MCF 10A (cell line): ENCODE measurements around the gene XAGE3. TPM values are rescaled to one million over a fixed set of nuclear protein-coding genes. Genes with fewer than 3 reads are reported as not detected.
"Not testable (repeated sequence)": the region's sequence is repeated elsewhere in the genome, so short reads cannot be mapped to it uniquely, and the experiment has no call there.

Experiments
- BruUV-seq: library from RNA; stranded (reverse); fragments of 400-500 nt; replicated peaks from 2 replicates; lab custom pipeline; 2021; lab: Mats Ljungman, UMichigan
- CTCF ChIA-PET: fragments of 300-600 bp; sonication (Branson Sonifier 250); formaldehyde crosslinking; extraction: SDS; loops from one replicate; lab custom pipeline; 2021; ENCODE audit warnings: antibody characterized with exemption, inconsistent platforms; lab: Yijun Ruan, JAX
- POLR2A ChIA-PET: fragments of 300-600, 350-650 bp; sonication (Branson Sonifier 250); formaldehyde crosslinking; extraction: SDS; loops from one replicate; lab custom pipeline; 2020; ENCODE audit warnings: antibody characterized with exemption, inconsistent platforms; lab: Yijun Ruan, JAX
- DNase-seq: peaks from one replicate; pipeline ENCODE4 v3.0.0-alpha.2; 2018; ENCODE audit not compliant: unreplicated experiment
- H3K27ac Mint-ChIP-seq: one replicate; pipeline ENCODE4 v1.8.0; 2022; ENCODE audit warnings: mild to moderate bottlenecking, low read depth, mixed read lengths; ENCODE audit not compliant: unreplicated experiment
- H3K27me3 Mint-ChIP-seq: one replicate; pipeline ENCODE4 v1.8.0; 2022; ENCODE audit warnings: mixed read lengths; ENCODE audit not compliant: insufficient read depth, unreplicated experiment
- H3K36me3 Mint-ChIP-seq: one replicate; pipeline ENCODE4 v1.8.0; 2022; ENCODE audit warnings: mild to moderate bottlenecking, moderate library complexity, mixed read lengths; ENCODE audit not compliant: insufficient read depth, unreplicated experiment
- H3K4me1 Mint-ChIP-seq: one replicate; pipeline ENCODE4 v1.8.0; 2022; ENCODE audit warnings: mixed read lengths; ENCODE audit not compliant: insufficient read depth, unreplicated experiment
- H3K4me3 Mint-ChIP-seq: one replicate; pipeline ENCODE4 v1.8.0; 2022; ENCODE audit warnings: mild to moderate bottlenecking, moderate library complexity, mixed read lengths; ENCODE audit not compliant: unreplicated experiment
- H3K9me3 Mint-ChIP-seq: one replicate; pipeline ENCODE4 v1.8.0; 2022; ENCODE audit warnings: mixed read lengths; ENCODE audit not compliant: unreplicated experiment
- intact Hi-C: fragments of 100-400 bp; cut with micrococcal nuclease; formaldehyde crosslinking; loops from 2 replicates; pipeline ENCODE4 v1.14.1; 2022
- total RNA-seq: library from RNA; stranded (reverse); gene quantifications from 2 replicates; pipeline ENCODE4 v1.2.3, GENCODE V29; 2022

The XAGE3 gene
- total RNA-seq, 1 experiment from 2014 or later, result not detected

GRCh38 chrX:52896855-52897709, 29.2 kb upstream of the XAGE3 start, which contains the start of gene FAM156B:
Gene FAM156B (plus strand): TSS chrX:52897330. CDS start chrX:52907226, 9,896 bp downstream.
- H3K4me3 Mint-ChIP-seq, BruUV-seq, H3K27me3 Mint-ChIP-seq, H3K4me1 Mint-ChIP-seq, H3K36me3 Mint-ChIP-seq, POLR2A ChIA-PET, intact Hi-C loops, H3K9me3 Mint-ChIP-seq, CTCF ChIA-PET, H3K27ac Mint-ChIP-seq, DNase-seq: not testable (repeated sequence)

GRCh38 chrX:52896438-52896837, 28.6 kb upstream of the XAGE3 start:
- DNase-seq, intact Hi-C loops, H3K27me3 Mint-ChIP-seq, H3K9me3 Mint-ChIP-seq, H3K4me3 Mint-ChIP-seq, POLR2A ChIA-PET, CTCF ChIA-PET, H3K27ac Mint-ChIP-seq, H3K4me1 Mint-ChIP-seq, H3K36me3 Mint-ChIP-seq: not testable (repeated sequence)
- BruUV-seq, result TSS peak; percentile 84

- intact Hi-C loops, POLR2A ChIA-PET, H3K4me3 Mint-ChIP-seq, H3K27ac Mint-ChIP-seq, H3K27me3 Mint-ChIP-seq, H3K36me3 Mint-ChIP-seq, CTCF ChIA-PET, H3K4me1 Mint-ChIP-seq, DNase-seq, BruUV-seq, H3K9me3 Mint-ChIP-seq: not testable (repeated sequence)
These were observed 20.2 kb upstream of the XAGE3 start for GRCh38 chrX:52888090-52888489.

- BruUV-seq, POLR2A ChIA-PET, CTCF ChIA-PET: not testable (repeated sequence)
These were observed 19.6 kb upstream of the XAGE3 start for GRCh38 chrX:52887459-52887858.

GRCh38 chrX:52876386-52876785, 8.5 kb upstream of the XAGE3 start:
- intact Hi-C loops, H3K9me3 Mint-ChIP-seq, H3K27ac Mint-ChIP-seq, H3K4me1 Mint-ChIP-seq, POLR2A ChIA-PET, H3K36me3 Mint-ChIP-seq, DNase-seq, BruUV-seq, H3K4me3 Mint-ChIP-seq: not testable (repeated sequence)
- H3K27me3 Mint-ChIP-seq, result peaks cover 82% of the 10 kb centered on the region
- CTCF ChIA-PET, result interaction anchor here (1.2 kb wide), 1 partner anchor 302 kb away, joined by 3 read pairs; no protein-coding TSS in a partner anchor

More at GRCh38 chrX:52887459-52887858, 19.6 kb upstream of the XAGE3 start:
- H3K4me1 Mint-ChIP-seq, H3K9me3 Mint-ChIP-seq, H3K27ac Mint-ChIP-seq, DNase-seq, H3K27me3 Mint-ChIP-seq, H3K36me3 Mint-ChIP-seq, H3K4me3 Mint-ChIP-seq, intact Hi-C loops: not testable (repeated sequence)

- intact Hi-C loops, BruUV-seq, POLR2A ChIA-PET, DNase-seq, H3K27ac Mint-ChIP-seq, H3K36me3 Mint-ChIP-seq, H3K9me3 Mint-ChIP-seq, H3K4me1 Mint-ChIP-seq, H3K4me3 Mint-ChIP-seq: not testable (repeated sequence)
- peaks cover 91% of the 10 kb centered on the region for H3K27me3 Mint-ChIP-seq
- CTCF ChIA-PET, result interaction anchor here (0.6 kb wide), 1 partner anchor 429 kb away, joined by 3 read pairs; no protein-coding TSS in a partner anchor
These were observed 7.6 kb upstream of the XAGE3 start for GRCh38 chrX:52875436-52875835.
